Measurements from ENCODE around the gene TUBA4B.

- TF ChIP-seq CTCF (IDR thresholded peaks at IDR 0.05) (no peak), POLR2A (IDR thresholded peaks at IDR 0.05) (no peak)
These were observed 33.5 kb downstream of the TUBA4B start for GRCh38 chr2:219286436-219287115.
